NCI-H1105 (cell line): ENCODE data around the gene MYO6.
A peak's percentile ranks its signal among the peaks of the same experiment; 100 is the strongest.
"Not testable (repeated sequence)": the region's sequence is repeated elsewhere in the genome, so short reads cannot be mapped to it uniquely, and the experiment has no call there.

Experiments
- DNase-seq: peaks from one replicate; lab custom pipeline; 2025; lab: John Stamatoyannopoulos, UW

MYO6 gene

DNA sequence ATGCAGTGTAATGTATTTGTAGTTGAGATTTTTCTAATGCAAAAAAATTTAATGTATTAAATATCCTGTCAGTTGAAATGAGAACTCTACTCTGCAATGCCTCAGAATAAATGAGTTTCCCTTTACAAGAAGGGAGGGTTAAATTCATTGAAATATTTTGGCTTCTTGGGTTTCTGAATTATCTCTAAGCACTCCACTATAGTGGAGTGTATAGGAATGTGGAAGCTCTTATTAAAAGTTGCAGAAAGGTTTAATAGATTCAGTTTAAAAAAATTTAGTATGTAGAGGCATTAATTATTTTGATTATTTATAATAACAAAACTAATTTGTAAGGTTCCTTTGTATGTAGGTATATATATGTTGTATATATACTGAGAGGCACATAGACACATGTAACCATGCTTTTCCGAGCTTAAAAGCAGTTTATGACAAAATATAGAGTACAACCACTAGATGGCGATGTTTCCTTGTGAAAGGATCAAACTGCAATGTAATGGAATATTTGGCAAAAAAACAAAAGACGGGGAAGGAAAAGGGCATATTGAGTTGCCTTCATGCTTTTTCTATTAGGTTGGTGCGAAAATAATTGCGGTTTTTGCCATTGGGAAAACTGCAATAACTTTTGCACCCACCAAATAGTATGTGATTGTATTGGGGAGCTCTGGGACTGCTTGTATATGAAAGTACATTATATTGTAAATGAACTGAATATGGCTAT lies 144.2 kb downstream of the MYO6 start:
- DNase-seq = peak; percentile 69

DNA sequence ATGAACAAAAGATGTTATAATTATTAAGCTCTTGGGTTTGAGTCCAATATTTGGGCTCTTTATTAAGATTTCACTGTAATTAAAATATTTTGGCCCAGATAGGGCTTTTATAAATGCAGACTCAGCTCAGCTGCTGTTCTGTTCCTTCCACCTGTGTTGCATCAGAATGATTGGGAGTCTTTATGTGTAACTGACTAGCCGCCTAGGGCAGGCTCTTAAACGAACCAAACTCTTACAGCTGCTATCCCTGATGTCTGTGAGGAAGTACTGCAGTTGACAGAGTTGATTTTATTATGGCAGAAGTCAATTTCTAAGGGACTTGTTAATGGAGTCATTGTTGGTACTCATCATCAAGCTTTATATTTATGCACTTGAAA lies 144.7 kb downstream of the MYO6 start:
- DNase-seq = no peak

DNA sequence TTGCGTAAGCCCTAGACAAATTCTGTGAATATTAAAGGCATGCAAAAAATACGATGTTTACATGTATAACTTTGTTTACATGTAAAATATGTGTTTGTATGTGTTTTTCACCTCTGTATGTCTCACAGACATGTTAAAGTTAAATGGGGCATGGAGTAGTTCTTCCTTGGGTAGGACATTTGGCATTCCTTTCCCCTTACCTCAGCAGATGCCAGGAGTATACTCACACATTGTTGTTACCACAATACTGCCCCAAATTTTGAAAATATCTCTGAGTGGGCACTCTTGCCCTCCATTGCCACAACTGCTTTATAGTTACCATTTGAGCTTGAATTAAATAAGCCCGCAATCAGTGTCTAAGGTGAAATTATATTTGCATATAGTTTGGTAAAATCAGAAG lies 147.5 kb downstream of the MYO6 start:
- DNase-seq = no peak

DNA sequence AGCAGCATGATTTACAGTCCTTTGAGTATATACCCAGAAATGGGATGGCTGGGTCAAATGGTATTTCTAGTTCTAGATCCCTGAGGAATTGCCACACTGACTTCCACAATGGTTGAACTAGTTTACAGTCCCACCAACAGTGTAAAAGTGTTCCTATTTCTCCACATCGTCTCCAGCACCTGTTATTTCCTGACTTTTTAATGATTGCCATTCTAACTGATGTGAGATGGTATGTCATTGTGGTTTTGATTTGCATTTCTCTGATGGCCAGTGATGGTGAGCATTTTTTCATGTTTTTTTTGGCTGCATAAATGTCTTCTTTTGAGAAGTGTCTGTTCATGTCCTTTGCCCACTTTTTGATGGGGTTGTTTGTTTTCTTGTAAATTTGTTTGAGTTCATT lies 151.2 kb downstream of the MYO6 start:
- DNase-seq = not testable (repeated sequence)

DNA sequence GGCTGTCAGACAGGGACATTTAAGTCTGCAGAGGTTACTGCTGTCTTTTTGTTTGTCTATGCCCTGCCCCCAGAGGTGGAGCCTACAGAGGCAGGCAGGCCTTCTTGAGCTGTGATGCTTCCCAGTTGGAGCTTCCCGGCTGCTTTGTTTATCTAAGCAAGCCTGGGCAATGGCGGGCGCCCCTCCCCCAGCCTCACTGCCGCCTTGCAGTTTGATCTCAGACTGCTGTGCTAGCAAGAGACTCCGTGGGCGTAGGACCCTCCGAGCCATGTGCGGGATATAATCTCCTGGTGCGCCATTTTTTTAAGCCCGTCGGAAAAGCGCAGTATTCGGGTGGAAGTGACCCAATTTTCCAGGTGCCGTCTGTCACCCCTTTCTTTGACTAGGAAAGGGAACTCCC lies 156.1 kb downstream of the MYO6 start:
- DNase-seq = not testable (repeated sequence)

DNA sequence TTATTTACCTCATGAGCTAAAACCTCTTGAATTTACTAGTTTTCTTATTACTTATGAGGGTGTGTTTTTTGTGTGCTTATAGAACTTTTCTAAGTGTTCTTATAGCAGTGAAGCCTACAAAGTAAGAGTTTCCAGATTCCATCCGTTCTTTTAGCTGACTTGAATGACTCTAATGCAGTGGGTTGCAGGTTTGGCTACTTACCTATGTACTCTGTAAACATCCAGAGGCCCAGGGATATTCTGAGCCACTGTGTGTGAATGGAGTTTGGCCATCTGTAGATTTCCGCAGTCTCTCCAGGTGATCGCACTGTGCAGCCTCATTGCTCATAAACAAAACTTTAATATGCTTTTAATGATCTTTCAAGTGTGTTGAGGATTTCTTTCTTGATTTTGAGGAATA lies 157.8 kb downstream of the MYO6 start:
- no peak for DNase-seq

DNA sequence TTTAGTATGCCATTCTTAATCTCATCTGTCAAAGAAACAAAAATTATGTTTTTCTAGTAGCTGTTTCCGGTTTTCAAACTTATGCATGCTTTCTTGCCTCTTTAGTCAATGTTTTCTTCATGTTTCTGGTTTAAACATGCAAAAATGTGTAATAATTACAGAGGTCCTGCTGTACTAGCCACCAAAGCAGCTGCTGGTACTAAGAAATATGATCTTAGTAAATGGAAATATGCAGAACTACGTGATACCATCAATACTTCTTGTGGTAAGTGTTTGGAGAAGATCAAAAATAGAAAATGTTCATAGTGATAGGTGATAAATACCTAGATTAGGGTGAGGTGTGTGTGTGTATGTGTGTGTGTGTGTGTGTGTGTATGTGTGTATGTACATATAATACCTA lies 158.4 kb downstream of the MYO6 start:
- DNase-seq = no peak

DNA sequence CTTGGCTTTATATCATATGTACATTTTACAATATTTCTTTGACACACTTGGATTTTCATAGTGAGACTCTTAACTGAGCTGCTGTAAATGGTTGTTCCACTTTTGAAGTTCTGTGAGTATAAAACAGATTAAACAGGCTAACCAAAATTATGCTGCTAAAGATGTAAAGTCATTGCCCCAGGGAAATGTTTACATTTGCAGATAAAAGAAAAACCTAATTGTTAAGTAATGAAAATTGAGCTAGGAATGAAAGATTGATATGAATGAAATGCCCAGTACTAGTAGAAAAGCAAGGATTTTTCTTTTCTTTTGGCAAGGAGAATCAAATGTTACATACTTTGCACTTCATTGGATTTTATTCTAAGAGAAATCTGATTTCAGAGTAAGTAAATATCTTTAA lies 164.0 kb downstream of the MYO6 start:
- no peak for DNase-seq

DNA sequence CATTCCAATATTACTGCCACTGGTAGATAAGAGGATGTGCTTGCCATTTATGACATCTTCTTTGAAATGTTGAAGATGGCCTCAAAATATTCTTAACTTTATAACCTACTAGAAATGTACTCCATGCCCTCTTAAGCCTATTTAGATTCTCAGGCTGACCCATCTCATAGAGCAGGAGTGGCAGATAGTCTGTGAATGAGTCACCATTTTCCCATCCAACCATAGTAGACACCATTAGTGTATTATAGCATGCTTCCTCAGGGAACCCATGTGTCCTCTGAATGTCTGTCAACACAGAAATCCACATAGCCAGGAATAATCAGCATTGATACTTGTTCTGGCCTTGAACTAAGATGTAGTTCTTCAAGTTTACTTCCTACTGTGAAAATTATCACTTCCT lies 173.2 kb downstream of the MYO6 start:
- no peak for DNase-seq

DNA sequence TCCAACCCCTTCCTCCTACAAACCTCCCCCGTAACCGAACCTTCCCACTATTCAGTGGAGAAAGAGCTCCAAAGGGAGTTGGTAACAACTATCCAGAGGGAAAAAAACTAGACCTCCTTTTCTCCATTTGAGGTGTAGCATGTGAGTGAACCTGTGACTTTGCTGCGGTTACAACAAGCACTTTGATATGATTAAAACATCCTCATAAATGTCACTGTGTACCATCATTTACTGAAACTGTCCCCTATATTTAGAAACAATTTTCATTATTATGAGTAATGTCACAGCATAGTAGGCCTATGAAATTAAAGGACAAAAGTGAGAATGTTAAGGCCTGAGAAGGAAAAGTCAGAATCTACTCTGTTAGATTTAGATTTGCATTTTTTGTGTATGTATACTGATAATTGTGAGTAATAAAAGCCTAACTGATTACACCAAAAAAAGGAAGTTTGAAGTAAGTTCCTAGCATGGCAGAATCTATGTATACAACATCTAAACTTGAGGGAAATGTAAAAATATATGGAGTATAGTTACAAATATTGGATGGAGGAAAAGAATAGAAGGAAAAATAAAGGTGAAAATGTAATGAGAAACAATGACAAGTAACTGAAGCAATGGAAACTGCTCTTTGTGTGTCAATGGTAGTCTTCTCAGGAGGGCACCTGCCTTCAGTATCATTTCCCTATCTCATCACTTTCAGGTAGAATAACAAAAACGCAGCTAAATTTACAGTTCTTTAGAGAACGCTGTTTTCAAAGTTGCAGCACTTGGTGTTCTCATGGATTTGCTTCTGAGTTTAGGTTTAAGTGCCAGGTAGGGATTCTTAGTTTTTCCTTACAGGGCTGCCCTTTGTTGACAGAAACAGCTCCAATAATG lies 177.5 kb downstream of the MYO6 start:
- DNase-seq = no peak

DNA sequence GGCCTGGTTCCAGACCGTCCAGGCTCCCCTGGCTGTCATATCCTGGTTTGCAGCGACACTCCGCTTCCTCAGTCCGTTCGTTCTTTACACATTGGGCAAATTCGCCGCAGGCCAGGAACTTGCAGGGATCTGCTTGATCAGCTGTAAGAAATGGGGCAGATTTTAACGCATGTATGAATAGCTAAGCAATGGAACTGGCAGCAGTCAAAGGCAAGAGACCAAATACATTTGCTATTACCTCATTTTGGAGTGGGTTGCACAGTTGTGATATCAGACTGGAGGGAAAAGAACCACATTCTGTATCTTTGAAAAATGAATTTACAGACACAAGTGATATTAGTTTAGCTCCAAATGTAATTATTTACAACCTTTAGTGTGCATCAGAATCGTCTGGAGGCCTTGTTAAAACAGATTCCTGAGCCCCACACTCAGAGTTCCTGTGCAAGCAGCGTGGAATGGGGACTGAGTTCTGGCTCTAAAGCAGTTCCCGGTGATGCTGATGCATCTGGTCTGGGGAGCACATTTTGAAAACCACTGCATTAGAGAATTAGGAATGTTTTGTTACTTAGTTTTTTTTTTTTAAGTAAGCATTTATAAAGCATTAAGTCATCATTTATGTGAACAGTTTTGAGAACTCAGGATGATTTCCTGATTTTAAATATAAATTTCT lies 182.1 kb downstream of the MYO6 start:
- DNase-seq = no peak

DNA sequence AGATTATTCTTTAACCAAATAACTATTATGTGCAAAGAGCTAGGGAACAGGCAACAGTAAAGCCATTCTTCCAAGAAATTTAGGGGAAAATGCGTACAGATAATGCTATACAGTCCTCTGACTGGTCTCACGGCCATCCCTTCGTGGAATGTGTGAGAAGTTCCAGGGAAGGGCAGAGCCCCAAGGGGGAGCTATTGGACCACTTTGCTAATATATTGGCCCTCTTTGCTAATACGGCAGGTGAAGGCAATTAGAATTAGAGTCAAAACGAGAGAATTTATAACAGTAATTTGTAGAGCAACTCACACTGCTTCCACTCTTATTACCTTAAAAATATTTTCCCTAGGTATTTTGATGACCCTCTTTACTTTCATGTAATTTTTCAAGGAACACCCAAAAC lies 183.0 kb downstream of the MYO6 start:
- peak; percentile 26 for DNase-seq

DNA sequence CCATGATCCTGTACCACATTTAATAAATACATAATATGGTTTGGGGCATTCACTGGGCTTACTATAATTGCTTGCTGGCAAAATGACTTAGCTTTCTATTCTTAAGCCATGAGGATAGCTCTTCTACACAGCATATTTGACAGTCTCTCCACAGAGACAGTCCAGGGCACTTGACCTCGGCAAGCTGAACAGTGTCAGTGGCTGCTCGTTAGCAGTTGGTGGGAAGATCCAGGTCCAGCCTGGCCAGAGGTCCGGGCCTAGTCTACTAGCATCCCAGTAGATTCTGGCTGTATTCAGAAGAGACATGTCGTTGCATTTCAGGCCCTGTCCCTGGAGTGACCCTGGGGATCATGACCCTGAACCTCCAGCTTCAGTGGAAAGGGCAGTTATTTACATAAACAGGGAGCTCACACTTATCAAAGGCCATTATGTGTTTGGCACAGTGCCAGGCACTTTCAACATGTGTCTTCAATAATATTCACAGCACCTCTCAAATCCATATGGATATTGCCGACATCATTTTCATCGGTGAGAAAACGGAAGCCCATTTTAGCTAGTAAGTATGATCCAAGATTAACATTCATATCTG lies 184.4 kb downstream of the MYO6 start:
- DNase-seq = no peak

DNA sequence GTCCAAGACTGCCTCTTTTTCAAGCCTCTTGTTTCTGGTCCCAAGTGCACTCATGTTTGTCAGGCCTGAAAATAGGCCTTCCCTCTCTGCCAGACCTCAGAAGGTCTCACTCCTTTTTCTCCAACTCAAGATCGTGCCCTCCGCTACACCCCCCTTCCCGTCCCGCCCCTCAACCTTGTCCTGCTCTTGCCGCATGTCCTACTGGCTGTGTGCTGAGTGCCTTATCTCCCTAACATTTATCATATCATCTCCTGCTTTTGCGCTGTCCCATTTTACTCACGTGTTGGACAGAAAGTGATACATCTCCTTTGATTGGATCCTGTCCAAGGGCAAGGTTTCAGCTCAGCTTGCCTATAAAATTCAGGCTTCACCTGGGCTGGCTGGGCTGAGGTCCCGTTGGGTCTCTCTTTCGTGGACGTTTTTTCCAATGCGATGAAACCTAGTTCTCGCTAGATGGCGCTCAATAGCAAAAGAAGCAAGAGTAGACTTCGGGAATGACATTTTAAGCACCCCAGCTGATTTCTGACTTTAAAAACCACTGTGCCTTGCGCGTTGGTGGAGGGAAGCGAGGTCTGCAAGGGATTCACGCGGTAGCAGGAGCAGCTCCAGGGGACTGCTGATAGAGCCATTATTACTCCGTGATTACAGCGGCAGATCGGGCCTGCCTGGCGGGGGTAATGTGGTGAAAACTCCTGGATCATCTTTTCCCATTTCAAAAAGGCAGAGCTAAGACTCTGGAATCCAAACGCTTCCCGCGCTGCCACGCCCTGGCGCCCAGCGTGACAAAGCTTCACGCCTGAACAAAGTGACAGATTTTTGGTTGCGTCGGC lies 185.8 kb downstream of the MYO6 start:
- peak; percentile 63 for DNase-seq

DNA sequence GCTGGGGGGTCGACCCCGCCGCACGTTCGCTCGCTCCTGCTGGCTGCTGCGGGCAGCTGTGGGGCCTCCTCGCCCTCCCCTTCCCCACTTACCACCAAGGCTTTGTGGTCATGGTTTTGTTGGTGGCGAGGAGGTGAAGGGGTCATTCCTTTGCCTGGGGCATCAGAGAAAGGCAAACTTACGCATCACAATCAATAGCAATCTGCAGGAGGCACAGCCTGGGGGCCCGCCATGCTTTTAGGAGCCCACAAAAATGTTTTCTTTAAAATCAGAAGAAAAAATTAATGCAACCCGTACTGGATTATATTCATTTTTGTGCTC lies 186.4 kb downstream of the MYO6 start:
- no peak for DNase-seq

DNA sequence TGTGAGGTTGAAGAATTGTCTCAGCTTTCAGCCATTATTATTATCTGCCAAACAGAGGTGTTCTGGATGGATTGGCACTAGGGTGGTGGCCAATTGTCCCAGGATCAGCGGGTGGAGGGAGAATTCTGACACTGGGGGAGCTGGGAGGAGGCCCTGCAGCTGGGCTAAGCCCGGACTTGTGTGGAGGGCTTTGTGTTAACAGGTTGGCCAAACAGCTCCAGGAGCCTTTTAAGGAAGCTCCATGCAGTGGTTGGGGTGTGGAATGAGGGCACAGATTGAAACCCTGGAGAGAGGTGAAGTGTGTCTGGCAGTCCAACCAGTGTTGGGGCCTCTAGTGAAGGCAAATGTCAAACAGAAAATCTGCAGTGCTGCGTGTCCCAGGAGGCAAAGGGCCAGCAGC lies 187.6 kb downstream of the MYO6 start:
- no peak for DNase-seq

DNA sequence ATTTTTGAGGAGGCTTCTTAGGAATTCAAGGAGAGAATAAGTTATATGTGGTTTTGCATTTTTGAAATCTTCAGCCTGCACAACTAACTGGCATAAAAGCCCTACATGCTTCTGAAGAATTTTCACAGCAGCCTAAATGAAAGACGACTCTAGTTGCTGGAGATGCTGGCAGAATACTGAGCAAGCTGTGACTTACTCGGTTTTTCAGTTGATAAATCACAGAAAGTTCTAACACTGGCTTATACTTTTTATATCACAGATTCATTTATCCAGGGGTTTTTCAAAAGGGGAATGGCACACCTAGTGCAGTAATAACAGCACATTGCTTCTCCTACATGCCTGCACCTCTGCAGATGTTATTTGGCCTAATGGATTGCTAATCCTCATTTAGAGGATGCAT lies 188.8 kb downstream of the MYO6 start:
- no peak for DNase-seq

DNA sequence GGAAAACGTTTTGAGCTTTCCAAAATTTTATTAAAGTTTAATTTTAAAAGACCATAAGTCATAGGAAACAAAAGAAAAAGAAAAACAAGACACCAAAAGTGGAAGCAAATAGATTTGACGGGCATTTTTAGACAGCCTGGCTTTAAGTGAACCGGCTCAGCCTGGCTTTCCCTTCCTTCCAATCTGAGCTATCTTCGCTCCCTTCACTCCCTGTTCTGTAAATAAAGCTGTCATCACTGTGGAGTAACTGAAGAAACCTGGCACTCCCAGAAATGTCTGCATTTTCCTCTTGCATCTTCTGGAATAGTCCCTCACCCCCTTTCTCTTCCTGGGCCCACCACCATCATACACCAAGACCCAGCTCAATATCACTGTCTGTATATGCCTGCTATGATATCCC lies 191.5 kb downstream of the MYO6 start:
- no peak for DNase-seq

DNA sequence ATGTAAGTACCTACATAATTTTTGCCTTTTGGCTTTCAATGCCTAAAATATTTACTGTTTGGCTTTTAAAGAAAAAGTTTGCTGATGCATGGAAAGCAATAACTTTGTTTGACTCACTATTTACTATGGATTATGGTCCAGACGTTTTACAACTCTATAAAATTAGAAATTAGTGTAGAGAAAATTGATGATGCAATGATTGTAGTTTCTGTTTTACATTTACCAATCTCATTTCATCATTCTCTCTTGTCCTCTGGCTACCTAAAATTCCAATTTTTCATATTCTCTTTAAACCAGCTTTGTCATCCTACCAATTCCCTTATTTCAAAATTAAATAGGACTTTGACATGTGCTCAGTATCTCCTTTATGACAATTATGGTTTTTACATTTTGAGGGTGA lies 192.5 kb downstream of the MYO6 start:
- DNase-seq = no peak

DNA sequence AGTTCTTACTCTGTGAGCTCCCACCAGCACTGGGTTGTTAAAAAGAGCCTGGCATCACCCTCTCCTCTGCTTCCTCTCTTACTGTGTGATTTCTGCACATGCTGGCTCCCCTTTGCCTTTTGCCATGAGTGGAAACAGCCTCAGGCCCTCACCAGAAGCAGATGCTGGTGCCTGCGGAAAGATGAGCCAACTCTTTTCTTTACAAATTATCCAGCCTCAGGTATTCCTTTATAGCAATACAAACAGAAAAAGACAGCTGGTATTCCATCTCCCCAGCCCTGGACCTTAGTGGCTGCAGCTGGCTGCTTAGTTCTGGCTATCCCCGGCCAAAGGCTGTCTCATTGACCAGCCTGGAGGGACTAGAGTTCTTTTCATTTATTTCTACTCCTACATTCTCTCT lies 194.3 kb downstream of the MYO6 start:
- DNase-seq = no peak

DNA sequence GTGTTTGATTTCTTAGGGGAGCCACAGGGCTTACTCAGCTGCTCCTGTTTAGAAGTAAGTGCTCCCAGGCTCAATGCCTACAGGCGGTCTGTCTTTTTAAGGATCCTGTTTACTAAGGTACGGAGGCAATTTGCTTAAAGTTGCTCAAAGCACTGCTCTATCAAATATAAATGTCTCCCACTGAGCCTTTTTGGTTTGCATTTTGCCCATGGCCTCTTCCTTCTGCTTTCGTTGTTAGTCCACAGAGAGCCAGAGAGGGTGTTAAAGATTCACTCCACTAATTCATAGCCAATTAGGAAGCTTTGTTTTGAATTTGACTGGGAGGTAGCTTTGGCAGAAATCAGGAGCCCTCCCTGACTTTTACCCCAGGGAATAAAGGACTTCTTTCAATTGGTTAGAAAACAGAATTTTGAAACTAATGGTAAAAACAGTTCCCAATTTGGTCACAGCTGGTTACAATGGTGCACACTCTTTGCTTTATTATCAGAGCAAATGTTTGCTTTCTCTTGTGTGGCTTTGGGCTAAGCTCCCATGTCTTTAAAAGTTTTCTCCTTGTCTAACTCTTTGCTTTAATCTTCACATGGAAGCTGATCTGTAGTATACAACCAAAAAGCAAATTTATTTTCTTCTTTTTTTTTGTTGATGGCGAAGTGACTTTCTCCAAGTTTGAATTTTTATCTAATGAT lies 197.2 kb downstream of the MYO6 start:
- DNase-seq = no peak
